Body of pancreas (tissue), 4 donors: ENCODE results near the gene SKAP1. TPM values are rescaled to one million over a fixed set of nuclear protein-coding genes. Genes with fewer than 3 reads are reported as not detected.

Experiments used
- ATAC-seq: fragments of 150-250 bp; one replicate; pipeline ENCODE4 v1.9.1; 2016
- DNase-seq, 4 donors: peaks; one replicate each; pipeline ENCODE4 v3.0.0-alpha.2; 2019
- H3K27ac ChIP-seq, 4 donors: fragments of 200-600 bp; sonication (generic); 1 replicate in 3 of 4; 2 replicates in 1 of 4; pipeline versions ENCODE4 v1.5.1 to v1.6.1; 2016 to 2019; ENCODE audit warnings: mild to moderate bottlenecking in 1 of 4, mixed read lengths in 1 of 4, moderate library complexity in 1 of 4
- H3K27me3 ChIP-seq, 2 donors: fragments of 200-600 bp; sonication (generic); one replicate each; pipeline ENCODE4 v1.6.0; 2016; ENCODE audit warnings: mild to moderate bottlenecking in 1 of 2
- H3K36me3 ChIP-seq, 2 donors: fragments of 200-600 bp; sonication (generic); replicated peaks in 1 of 2; 2 replicates each; pipeline ENCODE4 v1.5.1; 2016; ENCODE audit warnings: low read depth in 2 of 2; ENCODE audit not compliant: insufficient read depth in 1 of 2
- H3K4me1 ChIP-seq: fragments of 200-600 bp; sonication (generic); one replicate; pipeline ENCODE4 v1.6.0; 2016
- H3K4me3 ChIP-seq, 2 donors: fragments of 200-600 bp; sonication (generic); 1 replicate in 1 of 2; 2 replicates in 1 of 2; pipeline ENCODE4 v1.5.1; 2016 to 2019
- H3K9me3 ChIP-seq, 3 donors: fragments of 200-600 bp; sonication (generic); 1 replicate in 2 of 3; 2 replicates in 1 of 3; pipeline ENCODE4 v1.5.1; 2016
- POLR2A ChIP-seq, 3 donors: fragments of 450-650 bp; IDR thresholded peaks; one replicate each; pipeline ENCODE4 v1.6.1; 2016; ENCODE audit warnings: antibody characterized with exemption in 3 of 3, mild to moderate bottlenecking in 2 of 3
- WGBS, 2 donors: methylation state at CpG; one replicate each; pipeline ENCODE4 v1.1.5; 2017; 5-methylcytosine and 5-hydroxymethylcytosine counted together
- intact Hi-C: fragments of 100-400 bp; cut with DNase I; formaldehyde crosslinking; loops from one replicate; pipeline ENCODE4 v1.15.1; 2023
- total RNA-seq, 2 donors: library from RNA; depleted of rRNA; stranded (reverse); fragments of >200 nt; gene quantifications; one replicate each; pipeline ENCODE4 v1.1.0, GENCODE V29; 2016
- TF ChIP-seq, protein P1 (sequence below), 7 experiments: fragments of 450-650 bp in 4 of 7; fragments of 200-600 bp in 3 of 7; sonication (generic) in 3 of 7; IDR thresholded peaks; one replicate each; pipeline ENCODE4 v1.5.1; 2016 to 2019; ENCODE audit warnings: antibody characterized with exemption in 7 of 7

SKAP1 gene
- total RNA-seq, 2 donors from 2014 or later = 0.78 to 4.0 TPM

DNA sequence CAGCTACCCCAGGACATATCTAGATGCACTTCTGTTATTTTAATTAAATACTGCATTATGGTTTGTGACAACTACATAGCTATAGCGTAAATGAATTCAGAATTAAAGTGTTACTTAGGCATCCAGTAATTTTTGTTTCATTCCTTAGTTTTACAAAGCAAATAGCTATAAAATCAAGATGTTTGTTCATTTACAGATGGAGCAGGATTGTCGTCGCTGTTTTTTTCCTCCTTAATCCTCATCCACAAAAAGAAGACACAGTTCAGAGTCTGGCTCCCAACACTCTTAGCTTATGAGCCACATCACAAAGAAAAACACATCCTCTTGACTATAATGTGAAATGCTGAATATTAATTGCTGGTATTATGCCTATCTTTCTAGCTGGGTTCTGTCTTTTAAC, 278.8 kb downstream of the SKAP1 start:
- no peaks in the 10 kb centered on the region for H3K9me3 ChIP-seq
- H3K4me3 ChIP-seq = no peak overlapping the region
- 78 to 79% methylated on average over 3 of the region's 3 CpGs for WGBS, 2 donors
- no peaks in the 10 kb centered on the region for H3K27me3 ChIP-seq
- intact Hi-C loops = loop anchor here (10.0 kb wide), 1 partner anchor 474 kb away; the partner anchor contains the start of gene HOXB9
- no peak overlapping the region for H3K27ac ChIP-seq
- no peaks in the 10 kb centered on the region for H3K36me3 ChIP-seq
- DNase-seq (no peak), ATAC-seq (no peak)
- peaks cover 14% of the 10 kb centered on the region for H3K4me1 ChIP-seq
- no peak for TF ChIP-seq POLR2A (IDR thresholded peaks at IDR 0.05)
- TF ChIP-seq, protein P1, sequence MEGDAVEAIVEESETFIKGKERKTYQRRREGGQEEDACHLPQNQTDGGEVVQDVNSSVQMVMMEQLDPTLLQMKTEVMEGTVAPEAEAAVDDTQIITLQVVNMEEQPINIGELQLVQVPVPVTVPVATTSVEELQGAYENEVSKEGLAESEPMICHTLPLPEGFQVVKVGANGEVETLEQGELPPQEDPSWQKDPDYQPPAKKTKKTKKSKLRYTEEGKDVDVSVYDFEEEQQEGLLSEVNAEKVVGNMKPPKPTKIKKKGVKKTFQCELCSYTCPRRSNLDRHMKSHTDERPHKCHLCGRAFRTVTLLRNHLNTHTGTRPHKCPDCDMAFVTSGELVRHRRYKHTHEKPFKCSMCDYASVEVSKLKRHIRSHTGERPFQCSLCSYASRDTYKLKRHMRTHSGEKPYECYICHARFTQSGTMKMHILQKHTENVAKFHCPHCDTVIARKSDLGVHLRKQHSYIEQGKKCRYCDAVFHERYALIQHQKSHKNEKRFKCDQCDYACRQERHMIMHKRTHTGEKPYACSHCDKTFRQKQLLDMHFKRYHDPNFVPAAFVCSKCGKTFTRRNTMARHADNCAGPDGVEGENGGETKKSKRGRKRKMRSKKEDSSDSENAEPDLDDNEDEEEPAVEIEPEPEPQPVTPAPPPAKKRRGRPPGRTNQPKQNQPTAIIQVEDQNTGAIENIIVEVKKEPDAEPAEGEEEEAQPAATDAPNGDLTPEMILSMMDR (IDR thresholded peaks at IDR 0.05) = no peak

GRCh38 chr17:48150597-48151001, 279.4 kb downstream of the SKAP1 start:
- Histone ChIP-seq H3K4me3 (no peak overlapping the region), H3K36me3 (no peaks in the 10 kb centered on the region), H3K9me3 (no peaks in the 10 kb centered on the region), H3K27ac (no peak overlapping the region), H3K4me1 (peaks cover 14% of the 10 kb centered on the region), H3K27me3 (no peaks in the 10 kb centered on the region)
- no peak for DNase-seq
- intact Hi-C loops = loop anchor here (10.0 kb wide), 1 partner anchor 474 kb away; the partner anchor contains the start of gene HOXB9
- no peak for ATAC-seq
- no peak for TF ChIP-seq POLR2A (IDR thresholded peaks at IDR 0.05)
- TF ChIP-seq, protein P1 (IDR thresholded peaks at IDR 0.05) = no peak
- 69 to 72% methylated on average over 11 of the region's 11 CpGs for whole genome bisulfite sequencing, 2 donors

DNA sequence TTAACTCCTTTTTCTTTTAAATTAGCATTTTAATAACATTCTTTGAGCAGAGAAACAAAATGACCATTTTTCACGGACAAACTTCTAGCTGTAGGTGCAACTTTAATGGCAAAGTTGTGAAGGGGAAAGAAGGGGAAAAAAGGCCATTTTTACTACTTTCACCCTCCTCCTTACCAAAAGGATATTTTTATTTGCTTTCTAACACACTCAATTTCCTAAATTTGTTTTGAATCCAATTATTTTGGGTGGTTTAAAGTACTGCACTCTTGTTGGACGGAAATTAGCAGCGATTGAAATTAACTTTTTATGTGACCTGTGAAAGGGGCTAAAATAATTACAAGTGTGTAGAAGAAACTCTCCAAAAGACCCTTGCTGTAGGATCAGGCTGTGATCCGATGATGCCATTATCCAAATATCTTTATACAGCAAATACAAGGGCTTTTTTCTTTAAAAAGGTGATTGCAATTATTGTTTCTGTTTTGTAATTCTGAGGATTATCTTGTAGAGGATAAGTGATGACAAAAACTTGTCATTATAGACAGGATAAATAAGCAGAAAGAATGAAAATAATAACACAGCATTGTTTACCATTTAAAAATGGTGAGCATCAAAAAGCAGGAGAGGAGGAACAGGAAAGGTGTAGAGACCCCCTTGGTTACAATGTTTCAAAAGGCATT, 280.1 kb downstream of the SKAP1 start:
- Histone ChIP-seq H3K4me1 (peaks cover 14% of the 10 kb centered on the region), H3K27me3 (no peaks in the 10 kb centered on the region), H3K36me3 (no peaks in the 10 kb centered on the region), H3K9me3 (no peaks in the 10 kb centered on the region), H3K4me3 (no peak overlapping the region), H3K27ac (no peak overlapping the region)
- 77 to 86% methylated on average over 4 of the region's 4 CpGs for WGBS, 2 donors
- DNase-seq = no peak
- TF ChIP-seq POLR2A (IDR thresholded peaks at IDR 0.05) = no peak
- TF ChIP-seq, protein P1 (IDR thresholded peaks at IDR 0.05) = no peak
- no peak for ATAC-seq
- intact Hi-C loops = loop anchor here (10.0 kb wide), 1 partner anchor 475 kb away; the partner anchor contains the start of gene HOXB9

- 62 to 67% methylated on average over 16 of the region's 16 CpGs for WGBS, 2 donors
- H3K9me3 ChIP-seq = no peaks in the 10 kb centered on the region
- peaks cover 10% of the 10 kb centered on the region for H3K4me1 ChIP-seq
- ATAC-seq (no peak), DNase-seq (no peak)
- intact Hi-C loops = no loop called here
- H3K27ac ChIP-seq = no peak overlapping the region
- H3K4me3 ChIP-seq = no peak overlapping the region
- H3K36me3 ChIP-seq = no peaks in the 10 kb centered on the region
- no peaks in the 10 kb centered on the region for H3K27me3 ChIP-seq
- TF ChIP-seq, protein P1 (IDR thresholded peaks at IDR 0.05) = no peak
- no peak for TF ChIP-seq POLR2A (IDR thresholded peaks at IDR 0.05)
Measured at GRCh38 chr17:48148854-48149786, 280.9 kb downstream of the SKAP1 start.
